Fibroblast of the aortic adventitia (primary cell): ENCODE results near the gene NHSL2. TPM values are rescaled to one million over a fixed set of nuclear protein-coding genes. Genes with fewer than 3 reads are reported as not detected.

Experiments
- DNase-seq: peaks from one replicate; pipeline ENCODE4 v3.0.0-alpha.2; 2010; ENCODE audit warnings: low read depth
- H3K4me3 ChIP-seq: 2 replicates; pipeline ENCODE4 v1.5.1; 2011; ENCODE audit warnings: low read depth, mild to moderate bottlenecking, control low read depth, low read length, moderate library complexity
- CTCF ChIP-seq: IDR thresholded peaks from 2 replicates; pipeline ENCODE4 v1.5.1; 2011; ENCODE audit warnings: mild to moderate bottlenecking, low read length, control low read depth, inconsistent platforms; ENCODE audit not compliant: insufficient read depth
- total RNA-seq: library from RNA; depleted of rRNA; stranded (reverse); fragments of >200 nt; gene quantifications from 2 replicates; pipeline ENCODE4 v1.2.3, GENCODE V29; 2012; ENCODE audit warnings: low replicate concordance

Gene NHSL2
- total RNA-seq, 1 donor = 6.8 TPM

GRCh38 chrX:71941145-71941544 is 30.5 kb downstream of the NHSL2 start:
- no peak for DNase-seq
- H3K4me3 ChIP-seq = no peak overlapping the region
- TF ChIP-seq CTCF = no peak

GRCh38 chrX:71941776-71942175 is 31.1 kb downstream of the NHSL2 start:
- peak; percentile 82 for DNase-seq
- H3K4me3 ChIP-seq = no peak overlapping the region
- no peak for TF ChIP-seq CTCF

- TF ChIP-seq CTCF = no peak
- no peak for DNase-seq
- H3K4me3 ChIP-seq = no peak overlapping the region
These were observed 33.7 kb downstream of the NHSL2 start for GRCh38 chrX:71944369-71944768.

GRCh38 chrX:71945237-71945805 is 34.7 kb downstream of the NHSL2 start:
- no peak for DNase-seq
- no peak overlapping the region for H3K4me3 ChIP-seq
- TF ChIP-seq CTCF = no peak

- DNase-seq = no peak
- no peak overlapping the region for H3K4me3 ChIP-seq
- TF ChIP-seq CTCF = no peak
These were observed 38.7 kb downstream of the NHSL2 start for GRCh38 chrX:71949363-71949762.

- H3K4me3 ChIP-seq = no peak overlapping the region
- no peak for DNase-seq
- no peak for TF ChIP-seq CTCF
These were observed 39.3 kb downstream of the NHSL2 start for GRCh38 chrX:71949844-71950445.

GRCh38 chrX:71953391-71953790 is 42.7 kb downstream of the NHSL2 start:
- no peak for DNase-seq
- H3K4me3 ChIP-seq = no peak overlapping the region
- TF ChIP-seq CTCF = no peak
